GM19397 (cell line): ENCODE data around the gene P3H4.
A peak's percentile ranks its signal among the peaks of the same experiment; 100 is the strongest.
"Not testable (repeated sequence)": the region's sequence is repeated elsewhere in the genome, so short reads cannot be mapped to it uniquely, and the experiment has no call there.

Experiments used
- ATAC-seq: cut with Tn5 transposase; IDR thresholded peaks from one replicate; pipeline ENCODE4 v1.9.1; 2021; ENCODE audit warnings: mild to moderate bottlenecking, moderate library complexity; ENCODE audit not compliant: unreplicated experiment

P3H4 gene, protein sequence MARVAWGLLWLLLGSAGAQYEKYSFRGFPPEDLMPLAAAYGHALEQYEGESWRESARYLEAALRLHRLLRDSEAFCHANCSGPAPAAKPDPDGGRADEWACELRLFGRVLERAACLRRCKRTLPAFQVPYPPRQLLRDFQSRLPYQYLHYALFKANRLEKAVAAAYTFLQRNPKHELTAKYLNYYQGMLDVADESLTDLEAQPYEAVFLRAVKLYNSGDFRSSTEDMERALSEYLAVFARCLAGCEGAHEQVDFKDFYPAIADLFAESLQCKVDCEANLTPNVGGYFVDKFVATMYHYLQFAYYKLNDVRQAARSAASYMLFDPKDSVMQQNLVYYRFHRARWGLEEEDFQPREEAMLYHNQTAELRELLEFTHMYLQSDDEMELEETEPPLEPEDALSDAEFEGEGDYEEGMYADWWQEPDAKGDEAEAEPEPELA

DNA sequence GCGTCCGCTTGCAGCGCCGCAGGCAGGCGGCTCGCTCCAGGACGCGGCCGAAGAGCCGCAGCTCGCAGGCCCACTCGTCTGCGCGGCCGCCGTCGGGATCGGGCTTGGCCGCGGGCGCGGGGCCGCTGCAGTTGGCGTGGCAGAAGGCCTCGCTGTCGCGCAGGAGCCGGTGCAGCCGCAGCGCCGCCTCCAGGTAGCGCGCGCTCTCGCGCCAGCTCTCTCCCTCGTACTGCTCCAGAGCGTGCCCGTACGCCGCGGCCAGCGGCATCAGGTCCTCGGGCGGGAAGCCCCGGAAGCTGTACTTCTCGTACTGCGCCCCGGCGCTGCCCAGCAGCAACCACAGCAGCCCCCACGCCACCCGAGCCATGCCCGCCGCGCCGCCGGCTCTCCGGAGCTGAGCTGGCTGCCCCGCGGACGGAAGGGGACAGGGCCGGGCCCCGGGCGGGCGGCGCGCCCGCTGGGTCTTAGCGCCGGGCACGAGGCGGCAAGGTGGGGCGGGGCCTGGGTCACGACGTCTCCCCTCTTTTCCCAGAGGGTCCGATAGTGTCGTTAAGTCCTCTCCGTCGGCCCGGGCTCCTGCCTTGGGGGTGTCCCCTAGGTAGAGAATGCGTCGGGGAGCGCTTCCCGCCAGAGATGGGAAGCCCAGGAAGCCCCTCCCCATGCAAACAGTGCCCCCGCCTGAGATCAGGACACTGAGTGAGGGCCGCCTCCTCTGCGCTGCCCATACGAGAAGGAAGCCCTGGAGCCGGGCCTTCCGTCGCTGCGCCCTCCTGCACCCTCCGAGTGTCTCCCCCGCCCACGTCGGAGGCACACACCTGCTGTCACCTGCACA lies at the start of gene P3H4:
Gene P3H4, minus strand, starts transcription at position 401 of the 832 bp plus-strand sequence. Its CDS starts 34 bp downstream, at position 367.
- peak; percentile 65 for ATAC-seq

GRCh38 chr17:41860254-41860931 lies 48.6 kb upstream of the P3H4 start:
- ATAC-seq, result no peak

DNA sequence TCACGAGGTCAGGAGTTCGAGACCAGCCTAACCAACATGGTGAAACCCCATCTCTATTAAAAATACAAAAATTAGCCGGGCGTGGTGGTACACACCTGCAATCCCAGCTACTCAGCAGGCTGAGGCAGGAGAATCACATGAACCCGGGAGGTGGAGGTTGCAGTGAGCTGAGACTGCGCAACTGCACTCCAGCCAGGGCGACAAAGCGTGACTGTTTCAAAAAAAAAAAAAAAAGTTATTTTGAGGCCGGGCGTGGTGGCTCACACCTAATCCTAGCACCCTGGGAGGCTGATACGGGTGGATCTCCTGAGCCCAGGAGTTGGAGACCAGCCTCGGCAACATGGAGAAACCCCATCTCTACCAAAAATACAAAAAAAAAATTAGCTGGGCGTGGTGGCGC lies 39.6 kb upstream of the P3H4 start:
- ATAC-seq, result not testable (repeated sequence)

DNA sequence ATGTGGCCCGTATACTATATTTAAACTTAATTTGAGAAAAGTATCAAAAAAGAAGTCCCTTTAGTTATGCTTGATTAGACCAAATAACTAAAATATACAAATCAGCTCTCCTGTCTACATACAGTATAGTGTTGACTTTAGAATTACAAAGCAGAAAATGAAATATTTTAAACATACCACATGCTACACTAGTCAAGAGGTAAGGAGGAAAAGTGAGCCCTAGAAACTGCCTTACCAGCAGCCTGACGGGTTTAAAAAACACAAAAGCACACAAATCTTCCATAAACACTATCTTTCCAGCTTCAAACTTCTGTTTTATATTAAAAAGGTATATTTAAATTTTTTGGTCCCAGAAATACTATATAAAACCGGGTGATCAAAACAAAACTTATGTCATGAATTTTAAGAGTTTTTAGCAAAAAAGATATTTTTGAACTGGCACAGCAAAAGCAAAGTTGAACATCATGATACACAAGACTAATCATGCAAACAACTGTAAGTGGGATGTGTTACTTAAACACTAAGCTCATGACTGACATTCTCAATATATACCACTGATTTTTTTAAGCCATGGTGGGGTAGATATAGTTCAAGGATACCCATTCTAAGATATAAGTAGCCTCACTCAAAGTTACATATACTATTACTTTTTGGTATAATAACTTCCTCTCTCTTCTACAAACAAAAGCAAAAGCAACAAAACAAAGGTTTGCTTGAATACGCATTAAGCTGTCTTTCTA lies 37.7 kb upstream of the P3H4 start:
- no peak for ATAC-seq

- ATAC-seq, result no peak
Measured at GRCh38 chr17:41848788-41849187, 37.0 kb upstream of the P3H4 start.

- no peak for ATAC-seq
Measured at GRCh38 chr17:41844971-41845370, 33.2 kb upstream of the P3H4 start.

GRCh38 chr17:41840781-41841180 lies 29.0 kb upstream of the P3H4 start:
- ATAC-seq, result not testable (repeated sequence)

DNA sequence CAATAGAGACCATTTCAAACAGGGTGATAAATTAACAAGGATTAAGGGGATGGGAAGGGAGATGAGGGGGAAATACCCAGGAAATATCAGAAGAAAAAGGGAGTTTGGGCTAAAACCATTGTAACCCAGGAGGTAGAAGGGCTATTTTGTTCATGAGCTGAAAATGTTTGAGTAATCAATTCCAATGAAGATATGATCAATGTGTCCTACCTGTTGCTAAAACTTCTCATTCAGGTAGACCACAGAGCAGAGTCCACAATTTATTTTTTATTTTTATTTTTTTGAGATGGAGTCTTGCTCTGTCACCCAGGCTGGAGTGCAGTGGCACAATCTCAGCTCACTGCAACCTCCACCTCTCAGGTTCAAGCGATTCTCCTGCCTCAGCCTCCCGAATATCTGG lies 27.7 kb upstream of the P3H4 start:
- not testable (repeated sequence) for ATAC-seq

- no peak for ATAC-seq
Measured at GRCh38 chr17:41837761-41838538, 26.2 kb upstream of the P3H4 start, which contains the start of gene KLHL10. TSS of gene KLHL10 (plus strand) at chr17:41837825. CDS start at chr17:41837933, 108 bp downstream.

- ATAC-seq, result no peak
Measured at GRCh38 chr17:41836550-41837196, 24.9 kb upstream of the P3H4 start.

- peak; percentile 66 for ATAC-seq
Measured at GRCh38 chr17:41835800-41836549, 24.2 kb upstream of the P3H4 start, which contains the start of gene NT5C3B. TSS of gene NT5C3B (minus strand) at chr17:41836232. CDS start at chr17:41836193, 39 bp downstream.

- ATAC-seq, result peak; percentile 29
Measured at GRCh38 chr17:41835214-41835799, 23.6 kb upstream of the P3H4 start.

DNA sequence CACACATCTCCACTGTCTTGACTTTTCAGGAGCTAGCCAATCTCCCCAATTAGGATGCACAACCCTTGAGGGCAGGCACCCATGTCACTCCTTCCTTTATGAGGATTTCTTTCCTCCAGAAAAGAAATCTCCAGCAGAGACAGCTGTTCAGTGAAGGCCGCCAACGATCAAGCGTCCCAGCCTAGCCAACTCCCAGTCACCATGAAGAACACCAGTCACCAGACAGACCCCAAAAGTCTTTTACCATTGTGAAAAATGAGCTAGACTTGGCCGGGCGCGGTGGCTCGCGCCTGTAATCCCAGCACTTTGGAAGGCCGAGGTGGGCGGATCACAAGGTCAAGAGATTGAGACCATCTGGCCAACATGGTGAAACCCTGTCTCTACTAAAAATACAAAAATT lies 18.2 kb upstream of the P3H4 start:
- ATAC-seq, result not testable (repeated sequence)

- no peak for ATAC-seq
Measured at GRCh38 chr17:41825175-41825845, 13.6 kb upstream of the P3H4 start.

DNA sequence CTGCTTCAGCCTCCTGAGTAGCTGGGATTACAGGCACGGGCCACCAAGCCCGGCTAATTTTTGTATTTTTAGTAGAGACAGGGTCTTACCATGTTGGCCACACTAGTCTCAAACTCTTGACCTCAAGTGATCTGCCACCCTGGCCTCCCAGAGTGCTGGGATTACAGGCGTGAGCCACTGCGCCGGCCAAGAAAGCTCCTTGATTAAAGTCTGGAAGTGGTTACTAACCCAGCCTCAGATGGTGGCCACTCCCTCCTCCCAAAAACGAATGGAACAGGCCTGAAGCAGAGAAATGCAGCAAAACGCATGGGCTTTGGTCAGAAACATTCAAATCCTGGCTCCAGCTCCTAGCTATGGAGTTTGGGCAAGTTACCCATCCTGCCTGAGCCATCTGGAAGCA lies 12.3 kb upstream of the P3H4 start:
- no peak for ATAC-seq

DNA sequence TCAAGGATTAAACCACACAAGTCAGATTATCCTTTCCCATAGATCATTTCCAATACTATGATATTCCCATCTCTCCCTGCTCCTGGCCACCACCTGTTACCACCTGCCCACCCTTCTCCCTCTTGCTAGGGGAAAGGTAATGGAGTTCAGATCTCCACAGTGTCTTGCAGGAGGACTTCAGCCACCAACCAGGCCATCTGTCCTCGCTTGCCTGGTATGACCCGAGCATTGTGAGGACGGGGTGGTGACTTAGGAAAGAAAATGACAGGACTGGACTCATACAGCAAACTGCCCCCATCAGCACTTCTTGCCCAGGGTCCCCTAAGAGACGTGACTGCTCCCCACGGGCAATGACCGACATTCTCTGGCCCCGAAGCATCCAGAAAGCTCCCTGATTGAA lies 11.8 kb upstream of the P3H4 start:
- no peak for ATAC-seq

- no peak for ATAC-seq
Measured at GRCh38 chr17:41823141-41823524, 11.4 kb upstream of the P3H4 start.
